Stimulated activated CD4-positive, alpha-beta T cell treated with anti-CD3 and anti-CD28 coated beads, Interleukin-4, amount 100 ng/mL, for 4 hours (primary cell): ENCODE measurements around the gene GNAQ.

Experiments
- DNase-seq, 2 experiments: peaks; one replicate each; pipeline ENCODE4 v3.0.0-alpha.2; 2020

Gene GNAQ

DNA sequence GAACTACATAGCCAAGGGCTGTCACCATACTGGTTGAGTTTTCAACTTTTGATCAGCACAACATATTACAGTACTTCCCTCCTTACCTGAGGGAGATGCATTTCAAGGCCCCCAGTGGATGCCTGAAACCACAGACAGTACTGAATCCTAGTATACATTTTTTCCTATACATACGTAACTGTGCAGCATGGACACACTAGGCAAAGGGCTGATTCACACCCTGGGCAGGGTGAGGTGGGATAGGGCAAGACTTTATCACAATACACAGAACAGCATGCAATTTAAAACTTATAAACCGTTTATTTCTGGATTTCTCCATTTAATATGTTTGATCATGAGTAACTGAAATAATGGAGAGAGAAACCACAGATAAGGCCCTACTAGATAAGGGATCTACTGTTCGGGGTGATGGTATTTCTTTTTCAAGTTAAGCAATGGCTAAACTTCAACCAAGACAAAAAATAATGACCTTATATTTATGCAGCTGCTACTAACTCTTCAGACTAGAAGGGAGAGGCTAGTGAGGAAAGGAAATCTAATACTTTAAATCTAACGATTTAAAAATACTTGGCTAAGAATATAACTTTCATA is 196.6 kb downstream of the GNAQ start:
- no peak for DNase-seq

GRCh38 chr9:77833561-77834429 is 197.8 kb downstream of the GNAQ start:
- DNase-seq: no peak

- DNase-seq: no peak
These were observed 199.0 kb downstream of the GNAQ start for GRCh38 chr9:77832639-77833038.

DNA sequence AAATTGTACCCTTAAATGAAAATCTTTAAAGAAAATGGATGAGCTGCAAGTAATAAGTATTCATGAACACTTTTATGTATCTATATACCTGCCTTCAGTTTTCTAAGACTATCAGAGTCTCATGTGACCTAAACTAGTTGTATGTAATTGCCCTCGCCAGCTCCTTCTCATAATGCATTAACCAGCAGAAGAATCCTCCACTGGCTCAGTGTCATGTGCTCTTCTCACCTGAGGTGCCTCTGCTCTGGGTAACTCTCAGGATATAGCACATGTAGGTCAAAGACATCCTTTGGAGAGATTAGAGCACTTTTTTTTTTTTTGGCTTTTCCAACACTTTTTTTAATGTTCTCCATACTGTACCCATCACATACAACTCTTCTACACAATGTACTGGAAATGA is 199.8 kb downstream of the GNAQ start:
- no peak for DNase-seq

DNA sequence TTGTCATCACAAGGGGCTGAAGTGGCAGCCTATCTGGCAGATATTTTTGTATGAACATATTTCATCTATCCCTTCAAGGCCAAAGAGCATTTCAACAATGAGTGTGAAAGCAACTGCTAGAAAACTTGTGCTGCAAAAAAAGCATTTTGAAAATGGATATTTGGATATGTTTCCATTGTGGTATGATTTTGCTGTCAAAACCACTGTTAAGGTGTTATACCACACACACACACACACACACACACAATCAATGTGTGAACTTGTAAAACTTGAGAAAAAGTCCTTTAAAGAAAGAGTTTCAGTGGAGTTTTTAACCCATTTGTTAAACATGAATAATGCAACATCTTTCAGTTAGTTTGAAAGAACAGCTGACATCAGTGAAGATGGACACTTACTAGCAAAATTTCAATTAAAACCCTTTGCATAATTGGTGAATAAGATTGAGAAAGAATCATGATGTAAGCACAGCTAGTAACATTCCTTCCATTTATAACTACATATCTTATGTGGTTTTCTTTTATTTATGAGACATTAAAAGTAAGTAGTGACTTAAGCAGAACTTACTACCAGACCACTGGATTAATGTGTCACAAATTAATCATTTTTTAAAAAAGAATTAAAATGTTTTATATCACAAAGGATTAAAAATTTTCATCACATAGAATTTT is 200.9 kb downstream of the GNAQ start:
- no peak for DNase-seq

DNA sequence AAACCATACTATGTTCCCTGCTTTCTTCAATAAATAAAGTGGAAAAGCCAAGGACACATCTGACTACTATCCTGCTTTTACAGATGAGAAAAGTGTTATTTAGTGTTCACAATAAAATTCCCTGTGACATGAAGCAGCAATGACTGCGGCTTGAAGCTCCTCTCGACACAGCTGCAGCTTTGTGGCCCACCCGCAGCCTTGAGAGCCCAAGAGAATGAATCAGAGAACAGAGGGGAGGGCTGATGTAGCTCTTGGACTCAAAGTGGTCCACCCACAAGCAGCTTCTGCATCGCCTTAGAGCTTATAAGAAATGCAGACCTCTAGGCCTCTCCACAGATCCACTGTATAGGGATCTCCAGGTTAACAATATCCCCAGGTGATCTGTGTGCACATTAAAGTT is 202.2 kb downstream of the GNAQ start:
- no peak for DNase-seq

GRCh38 chr9:77827104-77827784 is 204.4 kb downstream of the GNAQ start:
- DNase-seq: no peak

- DNase-seq: no peak
These were observed 205.0 kb downstream of the GNAQ start for GRCh38 chr9:77826621-77827020.

GRCh38 chr9:77826116-77826515 is 205.5 kb downstream of the GNAQ start:
- no peak for DNase-seq

DNA sequence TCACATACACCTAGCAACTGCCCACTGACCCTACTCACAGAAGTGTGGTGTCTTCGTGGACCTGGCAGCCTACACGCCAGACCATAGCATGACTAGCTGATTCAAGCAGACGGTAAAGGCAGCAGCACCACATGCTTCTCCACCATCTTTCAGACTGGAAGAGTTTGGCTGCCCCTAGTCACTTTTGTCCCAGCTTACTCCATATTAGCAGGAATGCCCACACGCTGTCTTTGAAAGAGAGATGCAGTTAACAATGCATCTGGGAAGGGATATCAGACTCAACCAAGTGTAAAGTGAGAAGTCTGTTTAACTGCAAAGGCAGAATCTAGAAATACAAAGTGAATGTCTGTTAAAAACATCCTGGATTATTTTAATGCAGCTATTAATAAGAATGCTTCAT is 206.2 kb downstream of the GNAQ start:
- no peak for DNase-seq

DNA sequence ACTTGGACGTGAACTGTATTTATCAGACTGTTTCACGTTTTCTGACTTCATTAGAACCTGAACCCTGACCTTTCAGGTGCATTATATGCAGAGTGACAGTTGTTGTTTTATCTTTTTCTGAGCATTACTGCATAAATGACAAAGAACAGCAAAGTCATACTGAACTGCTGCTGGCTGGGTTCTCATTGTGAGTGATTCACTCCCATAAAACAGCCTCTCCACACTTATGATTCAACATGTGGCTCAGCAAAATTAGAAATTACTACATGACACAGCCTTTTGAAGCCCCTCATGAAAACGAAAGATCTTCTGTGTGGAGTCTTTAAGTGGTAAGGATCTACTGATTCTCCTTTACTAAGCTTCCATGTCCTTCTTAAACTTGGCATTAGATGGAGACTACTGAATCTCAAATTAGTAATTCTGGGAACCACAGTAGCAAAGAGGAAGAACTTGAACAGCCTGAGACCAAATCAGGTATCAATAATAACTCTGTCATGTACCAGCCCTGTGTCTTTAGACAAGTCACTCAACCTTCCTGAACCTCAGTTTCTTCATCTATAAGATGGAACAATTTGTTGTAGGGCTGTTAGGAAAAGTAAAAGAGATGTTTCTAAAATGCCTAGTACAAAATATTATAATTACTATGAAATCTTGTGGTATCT is 211.2 kb downstream of the GNAQ start:
- no peak for DNase-seq

DNA sequence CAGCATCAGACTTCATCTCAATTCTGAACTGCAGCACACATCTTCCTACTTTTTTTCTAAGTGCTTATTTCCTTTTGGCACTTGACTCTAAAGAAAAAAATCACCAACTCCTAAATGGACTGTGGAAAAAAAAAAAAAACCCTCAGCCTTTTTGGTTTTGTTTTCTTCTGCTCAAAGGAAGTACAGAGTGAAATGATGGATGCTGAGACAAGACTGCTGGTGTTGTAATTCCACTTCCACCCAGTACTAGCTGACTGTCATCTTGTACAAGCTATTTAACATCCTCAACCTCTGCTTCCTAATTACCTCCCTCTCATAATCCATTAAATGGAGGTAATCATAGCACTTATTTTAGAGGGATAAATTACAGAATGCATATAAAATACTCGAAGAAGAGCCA is 212.0 kb downstream of the GNAQ start:
- DNase-seq: no peak

GRCh38 chr9:77817590-77818311 is 213.9 kb downstream of the GNAQ start:
- no peak for DNase-seq

GRCh38 chr9:77816641-77817341 is 214.8 kb downstream of the GNAQ start:
- DNase-seq: no peak

DNA sequence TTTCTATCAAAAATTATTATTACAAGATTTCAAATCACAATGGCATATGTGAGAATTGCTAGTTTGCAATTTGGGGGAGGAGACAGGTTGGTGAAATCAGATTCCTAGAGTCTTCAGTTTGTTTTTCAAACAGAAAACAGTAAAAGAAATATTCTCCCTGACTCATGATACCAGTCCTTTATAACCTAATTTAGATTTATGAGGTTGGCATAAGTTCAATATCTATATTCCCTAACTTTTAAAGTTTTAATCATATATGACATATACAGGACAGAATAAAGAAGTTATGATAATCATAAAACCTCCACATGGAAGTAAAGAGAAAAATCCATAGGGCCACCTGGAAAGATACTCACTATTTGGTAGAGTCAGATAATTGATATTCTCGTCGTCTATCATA is 216.4 kb downstream of the GNAQ start:
- no peak for DNase-seq

GRCh38 chr9:77811832-77812231 is 219.8 kb downstream of the GNAQ start:
- no peak for DNase-seq

- no peak for DNase-seq
These were observed 220.9 kb downstream of the GNAQ start for GRCh38 chr9:77810637-77811119.

DNA sequence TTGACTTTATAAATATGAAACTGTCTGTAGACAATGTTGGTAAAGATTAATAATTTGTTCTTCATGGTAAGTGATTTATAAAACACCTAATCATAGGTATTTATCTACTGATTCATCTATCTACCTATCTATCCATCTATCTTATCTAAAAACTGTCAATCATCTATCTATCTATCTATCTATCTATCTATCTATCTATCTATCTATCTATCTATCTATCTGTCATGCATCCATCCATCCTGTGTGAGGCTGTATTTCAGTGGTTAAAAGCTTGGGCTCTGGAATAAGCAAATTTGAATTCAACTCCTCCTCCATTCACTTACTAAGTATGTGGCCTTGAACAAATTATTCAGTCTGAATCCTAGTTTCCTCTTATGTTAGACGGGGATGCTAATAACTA is 221.6 kb downstream of the GNAQ start:
- no peak for DNase-seq

DNA sequence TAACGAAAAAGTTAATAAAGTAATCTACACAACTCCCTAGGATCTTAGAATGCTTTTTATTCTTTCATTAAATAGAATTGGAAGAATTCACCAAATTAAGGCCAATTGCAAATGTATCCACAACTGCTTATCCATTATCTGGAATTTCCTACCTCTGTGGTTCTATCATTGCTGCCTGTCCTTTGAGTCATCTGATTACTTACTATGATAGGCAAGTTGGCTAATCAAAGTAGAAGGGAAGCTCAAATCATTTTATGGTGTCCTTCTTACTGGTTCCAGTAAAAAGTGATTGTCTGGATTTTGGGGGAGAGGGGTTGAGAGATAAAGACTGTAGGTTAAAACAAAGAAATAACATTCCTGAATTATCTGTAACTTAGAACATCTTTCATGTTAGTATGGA is 222.1 kb downstream of the GNAQ start:
- no peak for DNase-seq

- no peak for DNase-seq
These were observed 222.9 kb downstream of the GNAQ start for GRCh38 chr9:77808751-77809081.
